Neural progenitor cell (in vitro differentiated cells): ENCODE measurements around the gene IQCM.

Source experiments
- EZH2 ChIP-seq: fragments of 200-600 bp; sonication (generic); IDR thresholded peaks from 2 replicates; pipeline ENCODE4 v1.6.1; 2017; ENCODE audit warnings: antibody characterized with exemption, mild to moderate bottlenecking, moderate library complexity
- TF ChIP-seq, protein P1 (sequence below): fragments of 200-600 bp; sonication (generic); IDR thresholded peaks from 2 replicates; pipeline ENCODE4 v1.5.1; 2017; ENCODE audit warnings: antibody characterized with exemption, mild to moderate bottlenecking

DNA sequence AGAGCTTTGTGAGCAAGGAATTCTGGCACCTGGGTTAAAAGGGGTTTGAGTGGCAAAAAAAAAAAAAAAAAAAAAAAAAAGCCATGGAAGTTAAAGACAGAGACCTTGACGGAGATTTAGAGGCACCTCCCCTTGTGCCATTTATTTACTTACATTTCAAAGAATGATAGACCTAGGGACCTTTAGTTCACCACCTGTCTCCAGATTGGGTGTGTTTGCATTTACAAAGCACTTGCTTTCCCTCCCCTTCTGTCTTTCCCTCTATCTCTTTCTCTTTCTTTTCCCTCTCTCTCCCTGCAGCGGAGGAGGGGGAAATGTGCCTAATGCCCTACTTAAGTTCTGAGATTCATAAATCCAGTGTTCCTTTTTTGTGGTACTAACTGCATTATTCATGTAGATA lies 116.0 kb downstream of the IQCM start:
- TF ChIP-seq, protein P1, sequence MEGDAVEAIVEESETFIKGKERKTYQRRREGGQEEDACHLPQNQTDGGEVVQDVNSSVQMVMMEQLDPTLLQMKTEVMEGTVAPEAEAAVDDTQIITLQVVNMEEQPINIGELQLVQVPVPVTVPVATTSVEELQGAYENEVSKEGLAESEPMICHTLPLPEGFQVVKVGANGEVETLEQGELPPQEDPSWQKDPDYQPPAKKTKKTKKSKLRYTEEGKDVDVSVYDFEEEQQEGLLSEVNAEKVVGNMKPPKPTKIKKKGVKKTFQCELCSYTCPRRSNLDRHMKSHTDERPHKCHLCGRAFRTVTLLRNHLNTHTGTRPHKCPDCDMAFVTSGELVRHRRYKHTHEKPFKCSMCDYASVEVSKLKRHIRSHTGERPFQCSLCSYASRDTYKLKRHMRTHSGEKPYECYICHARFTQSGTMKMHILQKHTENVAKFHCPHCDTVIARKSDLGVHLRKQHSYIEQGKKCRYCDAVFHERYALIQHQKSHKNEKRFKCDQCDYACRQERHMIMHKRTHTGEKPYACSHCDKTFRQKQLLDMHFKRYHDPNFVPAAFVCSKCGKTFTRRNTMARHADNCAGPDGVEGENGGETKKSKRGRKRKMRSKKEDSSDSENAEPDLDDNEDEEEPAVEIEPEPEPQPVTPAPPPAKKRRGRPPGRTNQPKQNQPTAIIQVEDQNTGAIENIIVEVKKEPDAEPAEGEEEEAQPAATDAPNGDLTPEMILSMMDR, result no peak
- no peak for TF ChIP-seq EZH2
